Cardiac muscle cell (in vitro differentiated cells and primary cell): ENCODE measurements around the gene RELN. TPM values are rescaled to one million over a fixed set of nuclear protein-coding genes. Genes with fewer than 3 reads are reported as not detected.

Source experiments
- DNase-seq, 2 donors: peaks; one replicate each; pipeline versions ENCODE4 v3.0.0 to v3.0.0-alpha.2; 2010 to 2017; ENCODE audit warnings: low read depth in 1 of 2, low spot score in 1 of 2
- H3K27ac ChIP-seq: fragments of 200-600 bp; sonication (generic); 2 replicates; pipeline ENCODE4 v1.5.1; 2016
- H3K27me3 ChIP-seq: fragments of 200-600 bp; sonication (generic); 2 replicates; pipeline ENCODE4 v1.6.0; 2016; ENCODE audit warnings: control low read depth
- H3K36me3 ChIP-seq: fragments of 200-600 bp; sonication (generic); 2 replicates; pipeline ENCODE4 v1.5.1; 2016; ENCODE audit warnings: control low read depth
- H3K4me1 ChIP-seq: fragments of 200-600 bp; sonication (generic); 2 replicates; pipeline ENCODE4 v1.8.1; 2017; ENCODE audit warnings: low read depth, mild to moderate bottlenecking, mixed run types
- H3K4me3 ChIP-seq: fragments of 200-600 bp; sonication (generic); 2 replicates; pipeline ENCODE4 v1.5.1; 2016; ENCODE audit warnings: mild to moderate bottlenecking
- H3K9me3 ChIP-seq: fragments of 200-600 bp; sonication (generic); 2 replicates; pipeline ENCODE4 v1.5.1; 2017; ENCODE audit warnings: low read depth, mild to moderate bottlenecking, control low read depth
- polyA plus RNA-seq: library from polyadenylated mRNA; unstranded; fragments of >200 nt; fragmentation: Nextera tagmentation; extraction: Ambion mirVana; gene quantifications from 2 replicates; pipeline ENCODE4 v1.2.1, GENCODE V29; 2016
- total RNA-seq: library from RNA; depleted of rRNA; stranded (reverse); fragments of >200 nt; gene quantifications from 2 replicates; pipeline ENCODE4 v1.2.3, GENCODE V29; 2016
- TF ChIP-seq, protein P1 (sequence below): IDR thresholded peaks from 2 replicates; pipeline ENCODE4 v1.5.1; 2012; ENCODE audit warnings: low read depth, mild to moderate bottlenecking, low read length

Gene RELN
- total and polyA plus RNA-seq, 2 experiments from 2014 or later = 19.2 to 46.9 TPM

DNA sequence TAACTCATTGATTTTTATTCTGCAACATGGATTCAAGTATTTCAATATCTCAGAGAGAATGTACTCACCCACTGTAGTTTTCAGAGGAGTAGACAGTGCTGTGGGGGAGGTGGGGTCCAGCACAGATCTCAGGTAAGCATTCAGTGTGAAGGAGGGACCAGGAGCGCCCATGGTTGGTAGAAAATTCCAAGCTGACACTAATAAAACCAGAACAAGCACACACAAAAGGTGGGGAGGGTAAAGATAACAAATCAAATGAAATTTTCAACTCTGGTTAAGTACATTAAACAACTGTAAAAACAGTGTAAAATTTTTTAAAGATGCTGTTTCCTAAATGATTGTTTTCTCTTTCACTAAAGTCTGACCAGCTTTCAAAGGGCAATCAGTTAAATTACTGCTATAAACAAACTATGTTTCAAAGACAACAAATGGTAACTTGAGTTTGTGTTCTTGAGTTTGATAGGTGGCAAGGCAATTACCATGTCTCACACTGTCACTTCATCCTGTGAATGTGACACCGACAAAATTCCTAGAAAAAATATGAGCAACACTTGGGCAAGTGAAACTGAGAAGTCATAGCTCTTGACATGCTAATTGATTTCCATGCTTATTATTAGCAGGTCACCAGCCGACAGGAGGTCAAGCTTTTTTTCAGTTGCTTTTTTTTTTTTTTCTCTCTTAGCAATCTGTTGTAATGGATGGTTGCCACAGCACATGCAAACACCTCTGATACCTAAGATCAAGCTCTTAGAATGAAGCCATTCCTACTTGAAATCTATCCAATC, 337.7 kb downstream of the RELN start:
- peak in 1 of 2 donors; percentile 13 for DNase-seq
- Histone ChIP-seq H3K27ac (no peak overlapping the region), H3K36me3 (no peaks in the 10 kb centered on the region), H3K27me3 (no peaks in the 10 kb centered on the region), H3K4me3 (no peak overlapping the region), H3K4me1 (peaks cover 7% of the 10 kb centered on the region), H3K9me3 (no peaks in the 10 kb centered on the region)
- TF ChIP-seq, protein P1, sequence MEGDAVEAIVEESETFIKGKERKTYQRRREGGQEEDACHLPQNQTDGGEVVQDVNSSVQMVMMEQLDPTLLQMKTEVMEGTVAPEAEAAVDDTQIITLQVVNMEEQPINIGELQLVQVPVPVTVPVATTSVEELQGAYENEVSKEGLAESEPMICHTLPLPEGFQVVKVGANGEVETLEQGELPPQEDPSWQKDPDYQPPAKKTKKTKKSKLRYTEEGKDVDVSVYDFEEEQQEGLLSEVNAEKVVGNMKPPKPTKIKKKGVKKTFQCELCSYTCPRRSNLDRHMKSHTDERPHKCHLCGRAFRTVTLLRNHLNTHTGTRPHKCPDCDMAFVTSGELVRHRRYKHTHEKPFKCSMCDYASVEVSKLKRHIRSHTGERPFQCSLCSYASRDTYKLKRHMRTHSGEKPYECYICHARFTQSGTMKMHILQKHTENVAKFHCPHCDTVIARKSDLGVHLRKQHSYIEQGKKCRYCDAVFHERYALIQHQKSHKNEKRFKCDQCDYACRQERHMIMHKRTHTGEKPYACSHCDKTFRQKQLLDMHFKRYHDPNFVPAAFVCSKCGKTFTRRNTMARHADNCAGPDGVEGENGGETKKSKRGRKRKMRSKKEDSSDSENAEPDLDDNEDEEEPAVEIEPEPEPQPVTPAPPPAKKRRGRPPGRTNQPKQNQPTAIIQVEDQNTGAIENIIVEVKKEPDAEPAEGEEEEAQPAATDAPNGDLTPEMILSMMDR = no peak

DNA sequence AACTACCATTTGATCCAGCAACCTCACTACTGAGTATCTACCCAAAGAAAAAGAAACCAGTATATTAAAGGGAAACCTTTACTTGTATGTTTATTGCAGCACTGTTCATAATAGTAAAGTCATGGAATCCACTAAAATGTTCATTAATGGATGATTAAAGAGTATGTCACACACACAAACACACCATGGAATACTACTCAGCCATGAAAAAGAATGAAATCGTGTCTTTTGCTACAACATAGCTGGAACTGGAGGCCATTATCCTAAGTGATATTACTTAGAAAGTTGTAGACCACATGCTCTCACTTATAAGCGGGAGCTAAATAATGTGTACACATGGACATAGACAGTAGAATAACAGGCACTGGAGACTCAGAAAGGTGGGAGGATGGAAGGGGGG, 340.4 kb downstream of the RELN start:
- H3K27me3 ChIP-seq = no peaks in the 10 kb centered on the region
- no peak overlapping the region for H3K4me3 ChIP-seq
- TF ChIP-seq, protein P1 = no peak
- H3K4me1 ChIP-seq = peaks cover 7% of the 10 kb centered on the region
- DNase-seq = no peak
- H3K36me3 ChIP-seq = no peaks in the 10 kb centered on the region
- H3K9me3 ChIP-seq = no peaks in the 10 kb centered on the region
- no peak overlapping the region for H3K27ac ChIP-seq

DNA sequence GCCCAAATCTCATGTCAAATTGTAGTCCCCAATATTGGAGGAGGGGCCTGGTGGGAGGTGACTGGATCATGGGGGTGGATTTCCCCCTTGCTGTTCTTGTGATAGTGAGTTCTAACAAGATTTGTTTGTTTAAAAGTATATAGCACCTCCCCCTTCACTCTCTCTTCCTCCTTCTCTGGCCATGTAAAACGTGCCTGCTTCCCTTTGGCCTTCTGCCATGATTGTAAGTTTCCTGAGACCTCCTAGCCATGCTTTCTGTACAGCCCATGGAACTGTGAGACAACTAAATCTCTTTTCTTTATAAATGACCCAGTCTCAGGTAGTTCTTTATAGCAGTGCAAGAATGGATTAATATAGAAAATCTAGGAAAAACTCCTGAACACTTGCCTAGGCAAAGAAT, 341.3 kb downstream of the RELN start:
- H3K27ac ChIP-seq = no peak overlapping the region
- no peaks in the 10 kb centered on the region for H3K9me3 ChIP-seq
- TF ChIP-seq, protein P1 = no peak
- no peak overlapping the region for H3K4me3 ChIP-seq
- no peaks in the 10 kb centered on the region for H3K27me3 ChIP-seq
- no peaks in the 10 kb centered on the region for H3K36me3 ChIP-seq
- DNase-seq = no peak
- peaks cover 7% of the 10 kb centered on the region for H3K4me1 ChIP-seq

DNA sequence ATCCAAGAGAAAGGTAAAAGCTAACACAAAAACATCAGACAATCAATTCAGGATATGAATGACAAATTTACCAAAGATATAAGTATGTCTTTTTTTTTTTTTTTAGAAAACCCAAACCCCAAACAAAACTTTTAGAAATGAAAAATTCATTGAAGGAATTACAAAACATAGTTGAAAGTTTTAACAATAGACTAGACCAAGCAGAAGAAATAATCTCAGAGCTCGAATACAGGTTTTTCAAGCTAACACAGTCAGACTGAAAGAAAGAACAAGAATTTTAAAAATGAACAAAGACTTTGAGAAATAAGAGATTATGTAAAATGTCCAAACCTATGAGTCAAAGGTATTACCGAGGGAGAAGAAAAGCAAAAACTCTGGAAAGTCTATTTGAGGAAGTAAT, 345.1 kb downstream of the RELN start:
- no peak for DNase-seq
- no peaks in the 10 kb centered on the region for H3K4me1 ChIP-seq
- no peak overlapping the region for H3K27ac ChIP-seq
- H3K36me3 ChIP-seq = peaks cover 4% of the 10 kb centered on the region
- no peaks in the 10 kb centered on the region for H3K27me3 ChIP-seq
- H3K4me3 ChIP-seq = no peak overlapping the region
- TF ChIP-seq, protein P1 = no peak
- H3K9me3 ChIP-seq = no peaks in the 10 kb centered on the region

DNA sequence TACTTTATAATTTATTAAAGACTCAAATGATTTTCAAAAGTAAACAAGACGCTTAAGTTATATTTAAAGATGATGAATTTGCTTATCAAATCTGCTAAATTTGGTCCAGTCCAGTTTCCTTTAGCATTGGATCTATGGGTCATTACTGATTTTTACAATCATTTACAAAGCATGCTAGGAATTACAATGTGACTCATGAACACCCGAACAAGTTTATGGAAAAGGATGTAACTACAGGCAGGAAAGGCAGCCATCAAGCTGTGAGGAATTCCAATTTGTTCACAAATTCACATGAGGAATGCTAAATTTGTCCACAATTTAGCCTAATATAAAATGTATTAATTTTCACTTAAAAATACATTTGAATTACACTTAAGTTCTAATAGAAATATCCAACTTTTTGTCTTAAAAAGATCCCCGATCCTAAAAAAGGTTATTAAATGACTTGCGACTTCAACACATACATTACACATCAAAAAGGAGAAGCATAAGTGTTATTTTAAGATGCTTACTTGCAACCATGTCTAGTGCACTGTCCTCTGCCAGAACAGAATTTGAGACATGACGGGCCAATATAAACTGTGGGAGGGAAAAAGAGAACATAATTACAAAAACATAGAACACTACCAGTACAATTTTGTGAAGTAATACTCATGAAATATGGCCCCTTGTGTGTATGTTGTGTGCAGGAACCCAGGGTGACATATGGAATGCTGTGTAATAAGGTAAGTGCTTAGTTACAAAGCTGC, 349.3 kb downstream of the RELN start:
- Histone ChIP-seq H3K27me3 (no peaks in the 10 kb centered on the region), H3K36me3 (peaks cover 4% of the 10 kb centered on the region), H3K4me3 (no peak overlapping the region), H3K9me3 (no peaks in the 10 kb centered on the region), H3K27ac (no peak overlapping the region), H3K4me1 (no peaks in the 10 kb centered on the region)
- peak in 1 of 2 donors; percentile 40 for DNase-seq
- TF ChIP-seq, protein P1 = no peak
